Activated naive CD4-positive, alpha-beta T cell (primary cell): Measurements from ENCODE around the gene TUBA4B.
A peak's percentile ranks its signal among the peaks of the same experiment; 100 is the strongest.

ENCODE experiments used
- DNase-seq, 4 experiments: peaks; one replicate each; lab custom pipeline; 2025; lab: John Stamatoyannopoulos, UW

Gene TUBA4B

GRCh38 chr2:219218732-219219701 lies 34.0 kb upstream of the TUBA4B start, which contains the start of gene ABCB6:
Gene ABCB6 (minus strand): TSS chr2:219218958. CDS start chr2:219218673, 285 bp downstream.
- peak; percentile 63 to 82 (median 70) for DNase-seq

DNA sequence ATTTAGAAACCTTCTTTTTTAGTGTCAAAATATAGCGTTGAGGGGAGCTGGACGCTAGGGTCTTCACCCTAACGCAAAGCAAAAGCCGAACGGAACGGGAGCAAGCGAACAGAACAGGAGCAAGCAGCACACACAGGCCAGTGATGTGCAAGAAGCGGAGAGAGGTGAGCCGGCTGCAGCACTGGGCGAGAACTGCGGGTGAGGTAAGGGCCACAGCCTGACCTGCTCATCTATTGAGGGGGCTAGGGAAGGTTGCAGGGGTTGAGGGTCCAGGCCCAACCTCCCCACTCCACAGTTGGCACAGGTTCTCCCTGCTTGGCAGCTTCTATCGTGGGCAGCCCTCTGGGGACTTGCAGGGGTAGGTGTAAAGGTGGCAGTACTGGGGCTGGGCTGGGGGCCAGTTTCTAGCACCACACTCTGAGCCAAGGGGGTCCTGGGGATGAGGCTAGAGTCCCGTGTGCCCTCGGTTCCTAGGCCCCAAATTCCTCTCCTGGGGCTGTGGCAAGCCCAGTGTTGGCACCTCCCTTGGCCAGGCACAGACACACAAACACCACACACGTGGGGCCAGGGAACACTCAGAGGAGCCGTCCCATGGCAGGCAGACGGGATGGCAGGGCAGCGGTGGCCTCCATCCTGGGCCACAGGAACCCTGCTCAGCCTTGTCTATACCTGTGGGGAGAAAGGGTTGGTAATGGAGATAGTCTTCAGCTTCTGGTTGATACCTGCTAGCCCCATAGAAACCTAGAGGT lies 33.1 kb upstream of the TUBA4B start:
- no peak for DNase-seq

DNA sequence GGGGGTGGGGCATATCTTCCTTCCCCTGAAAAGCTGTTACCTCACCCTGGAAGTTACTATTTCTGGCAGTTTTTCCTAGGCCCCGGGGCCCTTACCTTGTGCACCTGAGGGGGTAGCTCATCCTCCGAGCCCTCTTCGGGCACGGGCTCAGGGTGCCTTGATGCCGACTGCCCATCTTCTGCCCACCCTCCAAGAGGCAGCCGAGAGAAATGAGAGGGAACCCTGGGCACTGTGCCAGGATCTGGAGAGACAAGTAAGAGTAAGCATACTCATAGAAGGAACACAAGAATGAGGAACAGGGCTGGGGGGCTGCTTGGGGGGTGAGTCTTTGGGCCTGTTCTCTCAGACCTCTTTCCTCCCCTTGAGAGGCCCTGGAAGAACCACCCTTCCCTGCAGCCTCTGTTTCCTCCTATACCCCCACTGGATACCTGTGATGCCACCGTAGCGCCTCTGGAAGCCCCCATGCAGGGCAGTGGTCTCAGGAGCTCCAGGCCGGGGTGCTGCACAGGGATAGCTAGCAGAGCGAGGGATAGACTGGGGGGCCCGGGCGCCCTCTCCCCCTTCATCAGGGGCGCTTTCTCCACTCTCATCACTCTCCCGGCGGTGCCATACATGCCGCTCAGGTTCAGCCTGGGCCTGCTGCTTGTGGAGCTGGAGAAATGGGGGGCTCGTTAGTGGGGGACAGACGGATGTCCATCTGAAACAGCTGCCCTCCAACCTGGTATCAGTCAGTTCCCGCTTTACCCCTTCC lies 32.2 kb upstream of the TUBA4B start:
- DNase-seq: no peak

GRCh38 chr2:219221957-219222518 lies 31.0 kb upstream of the TUBA4B start:
- DNase-seq: no peak

DNA sequence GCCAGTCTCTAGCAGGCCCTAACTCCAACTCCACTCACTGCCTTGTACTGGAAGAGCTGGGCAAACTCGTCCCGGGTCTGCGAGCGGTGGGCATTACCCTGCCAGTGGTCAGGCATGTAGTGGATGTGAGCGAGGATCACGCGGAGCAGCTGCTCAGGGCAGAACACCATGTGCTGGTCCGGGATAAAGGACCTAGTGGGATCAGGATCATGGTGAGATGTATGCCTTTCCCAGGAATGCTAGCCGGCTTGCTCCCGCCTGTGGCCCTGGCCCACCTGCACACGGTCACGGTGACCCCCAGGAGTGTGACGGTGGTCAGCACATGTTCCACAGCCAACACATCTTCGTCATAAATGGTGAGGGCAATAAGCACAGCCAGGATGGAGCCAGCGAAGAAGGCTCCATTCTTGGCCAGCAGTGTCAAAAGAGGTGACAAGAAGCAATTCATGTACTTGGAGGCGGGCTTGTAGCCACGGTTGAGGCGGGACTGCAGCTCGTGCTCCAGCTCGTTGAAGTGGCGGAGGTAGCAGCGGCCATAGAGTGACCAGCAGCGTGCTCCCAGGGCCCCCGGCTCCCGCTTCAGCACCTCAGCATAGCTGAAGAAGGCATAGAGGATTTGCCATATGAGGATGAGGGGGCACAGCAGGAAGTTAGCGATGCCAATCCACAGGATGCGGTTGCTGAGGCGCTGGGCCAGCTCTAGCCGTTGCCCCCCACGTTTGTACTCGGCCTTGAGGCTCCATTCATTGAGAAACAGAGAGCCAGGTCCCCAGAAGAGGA lies 29.0 kb upstream of the TUBA4B start:
- DNase-seq: no peak

DNA sequence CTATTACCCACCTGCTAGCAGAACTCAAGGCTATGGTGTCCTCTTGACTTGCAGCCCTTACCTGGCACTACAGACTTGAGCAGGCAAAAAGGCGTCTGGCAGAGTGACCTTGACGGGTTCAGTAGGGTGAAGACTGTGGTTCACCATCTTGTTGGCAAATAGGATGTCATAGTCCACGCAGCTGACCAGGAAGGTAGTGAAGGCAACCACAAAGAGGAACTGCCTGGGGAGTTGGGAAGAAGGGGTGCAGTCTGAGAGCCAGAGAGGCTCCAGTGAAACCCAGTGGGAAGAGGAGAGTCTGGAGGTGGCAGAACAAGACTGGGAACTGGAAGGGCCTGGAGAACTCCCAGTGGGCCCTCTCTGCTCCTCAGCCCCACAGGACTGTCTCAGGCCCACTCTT lies 27.7 kb upstream of the TUBA4B start:
- DNase-seq: no peak

DNA sequence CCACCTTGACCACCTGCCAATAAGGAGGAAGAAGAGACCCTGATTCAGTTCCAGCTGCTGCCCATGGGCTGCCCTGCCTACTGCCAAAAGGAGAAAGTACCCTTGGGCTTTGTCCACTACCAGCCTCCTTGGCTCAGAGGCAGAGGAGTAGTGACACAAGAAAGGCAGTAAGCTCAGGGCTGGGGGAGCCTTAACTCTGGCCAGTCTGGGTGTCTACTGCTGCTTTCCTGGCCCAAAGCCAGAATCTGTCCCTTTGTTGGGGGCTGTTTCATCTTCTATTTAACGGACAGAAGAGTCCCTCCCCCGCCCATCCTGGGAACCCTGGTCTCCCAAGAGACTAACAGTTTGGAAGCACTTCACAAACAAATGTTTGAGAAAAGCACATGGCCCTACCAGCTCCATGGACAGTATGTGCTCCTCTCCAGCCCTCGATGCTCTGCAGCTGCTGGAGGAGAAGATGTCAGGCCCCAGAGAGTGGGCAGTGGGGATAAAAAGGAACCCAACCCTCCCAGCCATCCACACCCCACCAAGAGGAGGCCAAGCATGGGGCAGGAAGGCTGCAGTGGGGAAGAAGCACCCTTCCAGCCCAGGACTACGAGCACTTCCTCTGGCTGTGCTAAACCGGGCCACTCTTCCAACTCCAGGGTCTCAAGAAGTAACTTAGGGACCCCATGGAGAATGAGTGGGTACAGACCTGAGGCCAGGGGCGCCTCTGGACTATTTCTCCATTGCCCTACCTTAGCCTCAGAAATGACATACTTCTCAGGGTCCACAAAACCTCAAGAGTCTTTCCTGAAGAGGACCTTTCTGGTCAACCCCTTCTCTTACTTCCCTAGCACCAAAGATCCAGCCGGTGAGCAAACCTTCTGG lies 24.8 kb upstream of the TUBA4B start:
- no peak for DNase-seq

DNA sequence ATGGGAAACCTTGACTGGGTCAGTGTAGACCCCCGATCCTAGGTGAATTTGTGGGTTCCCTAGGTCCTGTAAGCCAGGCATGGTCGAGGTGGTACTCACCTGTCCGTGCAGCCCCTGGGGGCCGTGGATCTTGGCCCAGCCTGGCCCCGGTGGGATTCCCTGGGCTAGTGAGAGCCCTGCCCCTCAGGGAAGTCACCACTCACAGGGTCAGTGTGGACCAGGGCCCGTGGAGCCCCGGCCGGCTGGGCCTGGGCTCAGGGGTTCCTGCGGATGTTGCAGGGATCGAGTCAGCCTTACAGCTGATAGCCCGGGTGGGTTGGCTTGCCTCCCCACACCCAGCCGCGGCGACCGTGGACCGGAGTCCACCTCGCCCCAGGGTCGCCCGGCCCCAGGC lies 24.1 kb upstream of the TUBA4B start:
- no peak for DNase-seq

DNA sequence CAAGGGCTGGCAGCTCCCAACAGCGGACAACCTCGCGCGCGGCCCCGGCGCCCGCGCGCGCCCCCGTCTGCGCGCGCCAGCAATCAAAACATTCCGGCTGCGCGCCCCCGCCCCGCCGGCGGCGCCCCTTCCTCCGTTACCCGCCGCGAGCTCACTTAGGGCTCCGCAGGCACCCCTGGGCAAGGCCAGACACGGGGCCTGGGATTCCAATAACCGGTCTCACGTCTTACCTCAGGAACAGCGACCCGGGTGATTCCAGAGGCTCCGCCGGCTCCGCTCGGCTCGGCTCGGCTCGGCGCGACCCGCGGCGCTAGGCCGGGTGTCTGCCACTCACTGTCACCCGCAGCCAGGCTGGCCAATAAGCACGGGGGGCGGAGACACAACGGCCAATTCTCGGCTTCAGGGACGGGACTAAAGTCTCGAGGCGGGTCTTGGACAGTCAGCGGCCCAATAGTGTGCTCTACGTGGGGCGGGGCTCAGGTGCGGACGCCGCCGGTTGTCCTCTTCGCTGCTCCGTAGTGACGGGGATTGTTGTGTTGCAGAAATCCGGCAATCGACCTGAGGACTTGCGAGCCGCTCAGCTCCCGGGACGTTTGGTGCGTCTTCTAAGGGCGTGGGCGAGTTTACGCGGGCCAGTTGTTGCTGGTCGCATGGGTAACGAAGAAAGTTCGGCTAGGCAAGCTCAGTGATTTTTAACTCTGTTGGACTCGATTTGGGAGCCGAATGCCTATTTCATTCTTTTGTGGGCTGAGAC lies 23.6 kb upstream of the TUBA4B start, which contains the start of the genes ANKZF1 and ATG9A:
Gene ANKZF1, plus strand, starts transcription at position 502 of the 754 bp plus-strand sequence. CDS start 452 bp downstream, outside the sequence.
Gene ATG9A, minus strand, starts transcription at position 332 of the 754 bp plus-strand sequence. CDS start 1,612 bp downstream, outside the sequence.
- DNase-seq: peak; percentile 89 to 96 (median 91)

GRCh38 chr2:219230059-219230540 lies 22.9 kb upstream of the TUBA4B start:
- peak in 1 of 4 experiments; percentile 13 for DNase-seq

DNA sequence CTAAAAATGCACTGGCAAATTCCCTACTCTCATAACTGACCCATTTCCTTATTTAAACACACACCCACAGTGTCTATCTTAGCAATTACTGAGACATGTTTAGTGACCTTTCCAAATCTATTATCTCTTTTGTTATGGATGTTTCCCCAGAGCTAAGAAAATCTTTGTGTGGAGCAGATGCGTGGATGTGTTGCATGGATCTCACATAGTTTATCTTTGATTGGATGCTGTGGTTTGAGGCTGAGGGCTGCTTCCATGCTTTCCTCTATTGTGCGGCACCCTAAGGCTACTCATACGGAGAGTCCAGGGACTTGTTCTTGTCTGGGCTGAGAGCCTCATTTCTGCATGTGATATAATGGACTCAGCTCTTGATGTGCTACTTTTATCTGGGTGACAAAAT lies 18.7 kb upstream of the TUBA4B start:
- no peak for DNase-seq

DNA sequence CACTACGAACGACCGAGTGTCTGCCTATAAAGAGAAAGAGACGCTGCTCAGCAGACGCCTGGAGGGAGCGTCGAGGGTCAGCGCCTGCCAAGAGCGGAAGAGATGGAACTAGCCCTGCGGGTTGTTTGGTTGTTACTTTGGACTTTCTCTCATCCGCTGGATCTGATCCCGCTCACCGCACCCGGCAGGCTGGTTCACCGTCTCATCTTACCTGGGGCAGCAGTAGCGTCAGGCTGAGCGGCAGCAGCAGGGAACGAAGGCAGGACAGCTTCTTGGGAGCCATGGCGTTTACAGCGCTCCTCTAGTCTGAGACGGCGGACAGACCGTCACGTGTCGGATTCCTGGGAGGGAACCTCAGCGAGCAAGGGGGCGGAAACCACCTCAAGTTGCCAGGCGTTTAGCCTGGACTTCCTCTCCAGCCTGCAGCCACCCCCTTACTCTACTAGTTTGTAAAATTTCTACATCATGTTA lies 9.7 kb upstream of the TUBA4B start:
- DNase-seq: no peak

DNA sequence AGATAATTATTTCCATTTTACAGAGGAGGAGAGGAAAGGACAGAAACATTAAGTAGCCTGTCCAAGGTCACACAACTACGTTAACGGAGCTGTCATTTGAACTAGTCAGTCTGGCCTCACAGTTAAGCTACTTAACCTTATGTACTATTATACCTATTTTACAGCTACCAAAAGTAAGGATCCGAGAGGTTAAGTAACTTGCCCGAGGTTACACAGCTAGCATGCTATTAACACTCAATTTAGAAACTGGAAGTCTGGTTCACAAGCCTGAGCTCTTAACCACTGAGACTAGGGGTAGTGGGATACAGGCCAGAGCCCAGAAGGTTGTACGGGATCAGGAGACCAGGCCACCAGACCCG lies 8.3 kb upstream of the TUBA4B start:
- no peak for DNase-seq

GRCh38 chr2:219245148-219245898 lies 7.7 kb upstream of the TUBA4B start, which contains the start of the genes GLB1L and STK16:
Gene GLB1L (minus strand): TSS chr2:219245444. CDS start chr2:219243573, 1,871 bp downstream.
Gene STK16 (plus strand): TSS chr2:219245479. CDS start chr2:219246000, 521 bp downstream.
- DNase-seq: peak; percentile 76 to 80 (median 78)

DNA sequence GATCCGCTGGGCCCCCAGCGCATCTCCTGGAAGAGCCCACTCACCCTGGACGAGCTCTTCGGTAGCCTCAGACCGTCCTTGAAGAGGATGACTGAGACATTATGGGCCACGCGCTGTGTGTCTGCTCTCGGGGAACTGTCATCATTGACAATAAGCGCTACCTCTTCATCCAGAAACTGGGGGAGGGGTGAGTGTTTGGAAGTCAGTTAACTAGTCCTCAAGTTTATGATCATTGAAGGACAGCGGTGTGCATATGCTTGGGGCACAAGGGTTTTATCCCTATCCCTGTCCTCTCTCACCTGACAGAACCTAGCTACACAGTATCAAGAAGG lies 7.2 kb upstream of the TUBA4B start:
- DNase-seq: no peak

DNA sequence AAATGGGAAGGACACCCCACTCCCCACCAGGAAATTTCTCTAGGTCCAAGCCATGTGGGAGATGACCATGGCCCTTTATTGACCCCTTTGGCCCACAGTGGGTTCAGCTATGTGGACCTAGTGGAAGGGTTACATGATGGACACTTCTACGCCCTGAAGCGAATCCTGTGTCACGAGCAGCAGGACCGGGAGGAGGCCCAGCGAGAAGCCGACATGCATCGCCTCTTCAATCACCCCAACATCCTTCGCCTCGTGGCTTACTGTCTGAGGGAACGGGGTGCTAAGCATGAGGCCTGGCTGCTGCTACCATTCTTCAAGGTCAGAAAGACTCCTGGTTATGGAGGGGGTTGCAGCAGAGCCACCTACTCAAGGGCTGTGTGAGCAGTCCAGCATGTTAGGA lies 6.5 kb upstream of the TUBA4B start:
- DNase-seq: no peak

GRCh38 chr2:219247678-219248642 lies 5.1 kb upstream of the TUBA4B start:
- DNase-seq: peak in 1 of 4 experiments; percentile 26
